T-helper 9 cell (primary cell): ENCODE data around the gene SEMA5A.

ENCODE experiments used
- DNase-seq: peaks from one replicate; pipeline ENCODE4 v3.0.0-alpha.2; 2020

The SEMA5A gene

DNA sequence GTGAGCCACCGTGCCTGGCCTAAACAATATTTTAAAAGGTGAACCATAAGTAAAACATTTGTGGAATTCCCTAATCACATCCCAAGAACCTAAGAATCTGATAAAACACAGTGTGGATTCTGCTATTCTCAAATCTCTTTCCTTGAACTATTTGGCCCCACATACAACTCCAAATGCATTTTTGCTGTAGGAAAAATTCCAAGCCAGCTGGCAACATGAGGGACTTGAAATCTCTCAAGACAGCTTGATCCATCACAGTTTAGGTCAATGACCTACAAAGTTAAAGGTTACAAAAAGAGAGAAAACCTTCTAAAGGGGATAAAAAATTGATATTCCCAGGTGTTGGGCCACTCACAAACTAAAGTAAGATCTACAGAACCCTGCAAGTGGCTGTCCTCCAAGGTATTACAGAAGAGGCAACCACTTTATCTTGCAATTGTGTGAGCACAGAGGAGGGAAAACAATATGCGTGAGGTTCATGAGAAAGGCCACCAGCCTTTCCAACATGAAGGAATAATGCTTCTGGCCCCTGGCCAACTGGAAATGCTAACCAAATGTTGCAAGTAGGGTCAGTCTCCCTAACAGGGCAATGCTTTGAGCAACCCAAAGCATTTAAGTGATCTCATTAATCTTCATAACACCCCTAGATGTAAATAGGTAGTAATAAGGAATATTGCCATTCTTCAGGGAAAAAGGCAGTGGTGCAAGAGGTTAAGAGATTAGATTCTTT lies 221.4 kb downstream of the SEMA5A start:
- DNase-seq, result no peak

DNA sequence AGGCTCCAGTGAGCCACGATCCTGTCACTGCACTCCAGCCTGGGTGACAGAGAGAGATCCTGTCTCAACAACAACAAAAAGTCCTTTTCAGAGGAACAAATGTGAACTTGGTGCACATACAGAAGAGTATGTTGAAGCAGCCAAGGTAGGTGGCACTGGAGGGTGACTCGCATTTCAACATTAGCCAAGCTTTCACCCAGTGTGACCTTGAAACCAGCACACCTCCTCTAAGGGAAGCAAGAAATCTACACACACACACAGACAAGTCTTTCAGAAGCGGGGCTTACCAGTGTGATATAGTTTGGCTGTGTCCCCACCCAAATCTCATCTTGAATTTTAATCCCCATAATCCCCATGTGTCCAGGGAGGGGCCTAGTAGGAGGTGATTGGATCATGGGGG lies 225.2 kb downstream of the SEMA5A start:
- DNase-seq, result no peak

DNA sequence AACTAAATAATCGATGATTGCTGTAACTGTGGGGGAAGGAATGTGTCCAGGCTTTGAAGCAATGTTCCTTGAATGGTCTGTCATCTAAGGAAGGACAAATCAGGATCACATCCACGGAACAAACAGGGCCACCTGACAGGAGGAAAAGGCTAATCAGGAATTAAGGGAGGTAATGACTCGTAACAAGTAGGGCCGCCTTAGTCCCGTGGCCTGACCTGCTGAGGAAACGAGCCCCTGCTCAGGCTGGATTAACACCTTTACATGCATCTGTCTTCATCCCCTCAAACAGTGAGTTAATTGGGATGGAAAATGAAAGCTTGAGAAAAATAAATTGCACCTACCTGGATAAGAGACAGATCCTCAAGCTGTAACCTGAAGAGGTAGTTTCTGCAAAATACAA lies 227.8 kb downstream of the SEMA5A start:
- no peak for DNase-seq

DNA sequence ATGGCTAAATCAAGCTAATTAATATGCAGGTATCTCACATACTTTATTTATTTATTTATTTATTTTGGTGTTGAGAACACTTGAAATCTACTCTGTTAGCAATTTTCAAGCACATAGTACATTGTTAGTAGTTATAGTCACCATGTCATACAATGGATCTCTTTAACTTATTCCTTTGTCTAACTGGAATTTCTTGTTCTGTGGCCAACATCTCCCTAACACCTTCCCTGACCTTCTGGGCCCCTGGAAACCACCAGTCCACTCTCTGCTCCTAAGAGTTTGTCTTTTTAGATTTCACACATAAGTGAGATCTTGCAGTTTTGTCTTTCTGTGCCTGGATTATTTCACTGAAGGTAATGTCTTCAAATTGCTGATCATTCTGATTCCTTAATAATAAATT lies 229.1 kb downstream of the SEMA5A start:
- DNase-seq, result no peak

GRCh38 chr5:9316041-9316440 lies 229.8 kb downstream of the SEMA5A start:
- no peak for DNase-seq

DNA sequence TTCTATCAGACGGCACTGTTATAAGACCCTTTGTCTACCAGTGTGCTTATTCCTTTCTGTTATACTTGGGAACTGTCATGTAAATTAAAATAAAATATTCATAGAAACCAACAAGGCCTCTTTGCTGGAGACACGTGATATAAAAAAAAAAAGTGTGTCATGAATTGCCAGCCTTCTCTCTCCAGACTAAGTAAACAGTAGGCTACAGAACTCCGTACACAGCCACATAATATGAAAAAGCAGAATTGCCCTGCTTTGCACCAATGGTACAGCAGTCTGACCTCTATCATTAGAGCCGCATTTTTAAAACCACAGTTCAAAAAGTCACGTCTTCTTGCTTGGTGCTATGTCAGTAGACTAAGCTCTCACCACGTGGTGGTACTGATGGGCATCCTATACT lies 231.3 kb downstream of the SEMA5A start:
- no peak for DNase-seq

- no peak for DNase-seq
Observed at GRCh38 chr5:9313751-9314150, 232.1 kb downstream of the SEMA5A start.

DNA sequence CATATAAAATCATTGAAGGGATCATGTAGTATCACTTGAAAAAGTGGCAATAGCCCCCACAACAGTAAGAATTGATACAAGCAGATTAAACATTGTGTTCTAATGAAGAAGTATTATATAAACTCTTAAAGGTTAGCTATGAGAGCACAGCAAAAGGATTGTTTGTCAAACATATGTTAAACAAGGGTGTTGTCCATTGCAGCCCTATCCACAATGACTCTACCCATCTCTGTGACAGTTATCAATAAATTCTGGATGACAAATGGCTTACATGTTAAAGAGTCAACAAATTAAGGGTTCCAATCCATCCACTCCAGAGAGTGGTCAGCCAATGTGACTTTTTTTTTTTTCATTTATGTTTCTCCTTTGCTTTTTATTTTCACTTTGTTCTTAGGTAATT lies 238.7 kb downstream of the SEMA5A start:
- DNase-seq, result no peak

GRCh38 chr5:9302218-9302617 lies 243.7 kb downstream of the SEMA5A start:
- DNase-seq, result no peak

- DNase-seq, result no peak
Observed at GRCh38 chr5:9301200-9301599, 244.7 kb downstream of the SEMA5A start.

GRCh38 chr5:9297134-9297533 lies 248.7 kb downstream of the SEMA5A start:
- no peak for DNase-seq

DNA sequence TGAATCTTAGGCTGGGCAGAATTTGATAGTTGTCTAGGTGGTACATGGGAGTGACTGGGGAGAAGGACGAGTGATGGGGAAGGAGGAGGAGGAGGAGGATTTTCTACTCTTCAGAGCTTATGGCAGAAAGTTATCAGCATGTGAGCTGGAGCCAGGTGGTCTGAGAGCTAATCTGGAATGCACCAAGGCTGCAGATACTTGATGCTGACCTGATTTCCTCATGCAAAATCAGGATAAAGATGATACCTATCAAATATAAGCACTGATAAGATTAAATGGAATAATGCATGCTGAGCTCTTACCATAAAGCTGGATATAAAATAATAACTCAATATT lies 250.4 kb downstream of the SEMA5A start:
- no peak for DNase-seq

DNA sequence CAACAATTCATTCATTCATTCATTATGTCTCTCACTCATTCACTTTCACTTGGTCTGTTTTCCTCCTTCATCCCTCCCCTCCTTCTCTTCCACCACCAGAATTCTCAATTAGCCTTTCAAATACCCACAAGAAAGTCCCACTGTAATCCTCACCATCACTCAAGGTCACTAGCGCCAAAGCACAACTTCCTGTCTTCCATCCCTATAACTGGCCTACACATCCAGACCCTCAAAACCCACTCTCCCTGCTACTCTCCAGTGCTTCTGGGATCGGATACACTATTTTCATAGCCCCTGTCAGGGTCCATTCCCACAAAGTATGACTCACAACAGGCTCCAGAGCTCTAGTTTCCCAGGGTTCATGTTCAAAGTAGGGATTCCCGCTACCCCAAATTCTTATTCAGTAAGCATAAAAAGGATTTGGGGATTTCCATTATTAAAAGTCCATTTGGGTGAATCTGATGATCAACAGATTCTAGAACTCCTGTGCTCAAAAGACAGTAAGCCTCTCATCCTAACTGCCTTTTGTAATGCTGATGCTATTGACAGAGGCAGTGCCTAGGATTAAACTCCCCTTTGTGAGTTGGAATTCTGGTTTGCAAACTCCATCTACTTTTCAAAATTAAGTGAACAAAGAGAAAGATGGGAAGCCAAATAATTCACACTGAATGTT lies 250.9 kb downstream of the SEMA5A start:
- no peak for DNase-seq

DNA sequence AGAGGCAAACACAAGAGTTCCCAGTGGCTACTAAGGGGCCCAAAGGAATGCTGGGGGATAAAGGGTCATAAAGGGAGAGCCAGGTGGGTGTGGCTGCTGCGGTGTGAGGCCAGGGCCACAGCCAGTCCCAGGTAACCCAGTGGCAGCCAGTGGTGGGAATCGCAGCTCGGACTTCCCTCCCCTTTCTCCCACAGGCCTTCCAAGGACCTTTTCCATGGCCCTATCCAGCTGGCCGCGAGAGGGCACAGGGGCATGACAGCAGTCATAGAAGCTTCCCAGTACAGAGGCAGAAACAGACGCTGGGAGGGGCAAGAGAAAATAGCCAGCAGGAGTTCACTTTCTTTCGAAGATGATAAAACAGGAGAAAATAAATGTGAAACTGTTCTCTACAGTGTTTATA lies 257.6 kb downstream of the SEMA5A start:
- no peak for DNase-seq

DNA sequence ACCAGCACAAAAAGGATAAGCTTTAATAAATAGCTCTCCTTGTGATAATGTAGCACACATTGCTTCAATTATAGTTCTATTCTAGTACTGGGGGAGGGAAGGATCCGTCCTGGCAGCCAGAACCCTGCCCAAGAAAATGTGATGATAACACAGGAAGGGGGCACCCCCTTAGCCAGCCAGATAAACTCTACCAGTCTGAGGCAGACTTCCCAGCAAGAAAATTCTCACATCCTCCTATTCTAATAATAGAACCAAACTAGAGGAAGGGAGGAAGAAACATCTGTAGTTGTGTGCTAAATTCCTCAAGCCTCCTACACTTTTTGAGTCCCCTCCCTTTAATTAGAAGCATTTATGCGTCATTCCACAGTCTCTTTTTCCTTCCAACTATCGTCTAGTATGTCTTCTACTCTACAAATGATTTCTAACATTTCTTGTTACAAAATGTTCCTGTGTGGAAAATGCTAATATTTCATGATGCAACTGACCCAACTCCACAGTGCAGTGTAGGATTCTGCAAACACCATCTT lies 261.0 kb downstream of the SEMA5A start:
- DNase-seq, result no peak

GRCh38 chr5:9284272-9284671 lies 261.6 kb downstream of the SEMA5A start:
- no peak for DNase-seq

GRCh38 chr5:9283473-9283872 lies 262.4 kb downstream of the SEMA5A start:
- DNase-seq, result no peak

DNA sequence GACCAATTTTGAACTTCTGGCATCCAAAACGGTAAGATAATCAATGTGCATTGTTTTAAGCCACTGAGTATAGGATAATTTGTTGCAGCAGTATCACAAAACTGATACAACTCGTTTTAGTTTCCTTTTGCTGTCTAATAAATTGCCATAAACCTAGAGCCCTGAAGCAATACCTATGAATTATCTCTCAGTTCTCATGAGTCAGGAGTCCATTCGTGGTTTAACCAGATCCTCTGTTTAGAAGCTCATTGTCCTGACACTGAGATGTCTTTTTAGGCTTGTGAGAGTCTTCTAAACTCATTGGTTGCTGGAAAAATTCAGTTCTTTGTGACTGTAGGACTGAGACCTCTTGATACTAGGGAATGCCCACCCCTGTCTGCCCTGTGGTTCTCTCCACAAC lies 262.9 kb downstream of the SEMA5A start:
- DNase-seq, result no peak

GRCh38 chr5:9282211-9282610 lies 263.7 kb downstream of the SEMA5A start:
- DNase-seq, result no peak

- DNase-seq, result no peak
Observed at GRCh38 chr5:9279774-9280173, 266.1 kb downstream of the SEMA5A start.

- no peak for DNase-seq
Observed at GRCh38 chr5:9278921-9279603, 266.8 kb downstream of the SEMA5A start.

DNA sequence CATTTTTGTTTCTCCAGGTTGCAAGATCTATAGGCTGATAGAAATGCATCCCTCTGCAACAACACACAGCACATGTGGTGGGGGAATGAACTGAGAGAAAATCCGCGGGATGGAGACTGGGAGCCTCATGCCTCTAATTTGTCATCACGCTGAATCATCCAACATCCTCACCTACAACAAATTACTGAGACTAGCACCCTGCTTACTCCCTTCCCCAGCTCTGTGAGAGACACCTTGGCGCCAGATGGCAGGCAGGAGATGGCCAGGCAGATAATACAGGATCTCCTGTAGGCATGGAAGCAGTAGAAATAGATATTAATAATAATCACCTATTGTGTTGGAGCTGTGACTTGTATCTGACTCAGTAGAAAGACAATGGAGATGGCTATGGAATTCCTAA lies 276.9 kb downstream of the SEMA5A start:
- DNase-seq, result no peak

GRCh38 chr5:9268226-9268625 lies 277.6 kb downstream of the SEMA5A start:
- no peak for DNase-seq
